OCI-LY1 (cell line): ENCODE measurements around the gene WDPCP.
"Not testable (repeated sequence)": the region's sequence is repeated elsewhere in the genome, so short reads cannot be mapped to it uniquely, and the experiment has no call there.

ENCODE experiments used
- H2AFZ ChIP-seq: fragments of 200-600 bp; sonication (generic), shearing (Covaris generic); 2 replicates; pipeline ENCODE4 v1.6.0; 2014; ENCODE audit warnings: antibody characterized with exemption, mild to moderate bottlenecking, low read length
- H3F3A ChIP-seq: fragments of 200-600 bp; sonication (generic), shearing (Covaris generic); 2 replicates; pipeline ENCODE4 v1.6.0; 2014; ENCODE audit warnings: mild to moderate bottlenecking, antibody characterized with exemption, low read length, moderate library complexity; ENCODE audit not compliant: insufficient read depth
- H3K27ac ChIP-seq: fragments of 200-600 bp; sonication (generic); 2 replicates; pipeline ENCODE4 v1.5.1; 2014; ENCODE audit warnings: low read length, mixed run types, mild to moderate bottlenecking, low read depth; ENCODE audit not compliant: poor library complexity, severe bottlenecking
- H3K27me3 ChIP-seq: fragments of 200-600 bp; sonication (generic); 2 replicates; pipeline ENCODE4 v1.6.0; 2014; ENCODE audit warnings: antibody characterized with exemption, mild to moderate bottlenecking, low read length, moderate library complexity; ENCODE audit not compliant: insufficient read depth
- H3K36me3 ChIP-seq: fragments of 200-600 bp; sonication (generic); 2 replicates; pipeline ENCODE4 v1.6.1; 2014; ENCODE audit warnings: mild to moderate bottlenecking, antibody characterized with exemption, low read length, moderate library complexity, mixed read lengths; ENCODE audit not compliant: insufficient read depth
- H3K4me1 ChIP-seq: fragments of 200-600 bp; sonication (generic); 2 replicates; pipeline ENCODE4 v1.5.1; 2014; ENCODE audit warnings: mild to moderate bottlenecking, low read length, moderate library complexity; ENCODE audit not compliant: insufficient read depth, severe bottlenecking
- H3K4me2 ChIP-seq: fragments of 200-600 bp; sonication (generic), shearing (Covaris generic); 2 replicates; pipeline ENCODE4 v1.6.1; 2014; ENCODE audit warnings: low read length
- H3K4me3 ChIP-seq: fragments of 200-600 bp; sonication (generic); 2 replicates; pipeline ENCODE4 v1.5.1; 2014; ENCODE audit warnings: low read length, low read depth, mild to moderate bottlenecking, mixed read lengths; ENCODE audit not compliant: poor library complexity, severe bottlenecking
- H3K79me2 ChIP-seq: fragments of 200-600 bp; shearing (Covaris generic); 2 replicates; pipeline ENCODE4 v1.6.1; 2016; ENCODE audit warnings: mixed run types, low read length, mixed read lengths; ENCODE audit not compliant: insufficient read depth
- H3K9ac ChIP-seq: fragments of 200-600 bp; sonication (generic), shearing (Covaris generic); 2 replicates; pipeline ENCODE4 v1.6.1; 2014; ENCODE audit warnings: mild to moderate bottlenecking, low read length, mixed read lengths
- H3K9me2 ChIP-seq: fragments of 200-600 bp; sonication (generic), shearing (Covaris generic); 2 replicates; pipeline ENCODE4 v1.6.1; 2014; ENCODE audit warnings: low read depth, mild to moderate bottlenecking, low read length, mixed read lengths
- H3K9me3 ChIP-seq: fragments of 200-600 bp; shearing (Covaris generic); 2 replicates; pipeline ENCODE4 v1.6.1; 2014; ENCODE audit warnings: low read length, mixed read lengths
- H4K20me1 ChIP-seq: fragments of 200-600 bp; sonication (generic), shearing (Covaris generic); 2 replicates; pipeline ENCODE4 v1.6.0; 2016; ENCODE audit warnings: mild to moderate bottlenecking, low read length; ENCODE audit not compliant: insufficient read depth
- CTCF ChIP-seq: fragments of 200-600 bp; sonication (generic), shearing (Covaris generic); IDR thresholded peaks from 2 replicates; pipeline ENCODE4 v1.5.1; 2017; ENCODE audit warnings: mild to moderate bottlenecking, antibody characterized with exemption, low read length, moderate library complexity, mixed read lengths
- EZH2 ChIP-seq: fragments of 200-600 bp; sonication (generic), shearing (Covaris generic); IDR thresholded peaks from 2 replicates; pipeline ENCODE4 v1.8.0; 2017; ENCODE audit warnings: borderline replicate concordance, mixed run types, mild to moderate bottlenecking, antibody characterized with exemption, low read length, moderate library complexity, mixed read lengths

Gene WDPCP

GRCh38 chr2:63372549-63372948, 215.7 kb downstream of the WDPCP start:
- Histone ChIP-seq H3K27me3 (no peaks in the 10 kb centered on the region), H2AFZ (no peak overlapping the region), H3K4me2 (no peak overlapping the region), H3K4me1 (no peaks in the 10 kb centered on the region), H3F3A (no peaks in the 10 kb centered on the region), H3K9me2 (no peaks in the 10 kb centered on the region), H4K20me1 (no peaks in the 10 kb centered on the region), H3K36me3 (no peaks in the 10 kb centered on the region), H3K27ac (no peak overlapping the region), H3K9ac (no peak overlapping the region), H3K79me2 (no peaks in the 10 kb centered on the region), H3K4me3 (no peak overlapping the region), H3K9me3 (no peaks in the 10 kb centered on the region)
- no peak for TF ChIP-seq EZH2
- TF ChIP-seq CTCF, result no peak

GRCh38 chr2:63369146-63369545, 219.1 kb downstream of the WDPCP start:
- Histone ChIP-seq H3K4me1 (no peaks in the 10 kb centered on the region), H3K79me2 (no peaks in the 10 kb centered on the region), H3K9ac (no peak overlapping the region), H4K20me1 (no peaks in the 10 kb centered on the region), H3K9me3 (no peaks in the 10 kb centered on the region), H3K27me3 (no peaks in the 10 kb centered on the region), H2AFZ (no peak overlapping the region), H3K36me3 (no peaks in the 10 kb centered on the region), H3K4me3 (no peak overlapping the region), H3K27ac (no peak overlapping the region), H3F3A (no peaks in the 10 kb centered on the region), H3K4me2 (no peak overlapping the region), H3K9me2 (no peaks in the 10 kb centered on the region)
- TF ChIP-seq CTCF (no peak), EZH2 (no peak)

- no peaks in the 10 kb centered on the region for H4K20me1 ChIP-seq
- H3K9ac ChIP-seq, result no peak overlapping the region
- H3K4me3 ChIP-seq, result no peak overlapping the region
- no peaks in the 10 kb centered on the region for H3F3A ChIP-seq
- no peaks in the 10 kb centered on the region for H3K9me2 ChIP-seq
- H3K27ac ChIP-seq, result no peak overlapping the region
- no peak overlapping the region for H3K4me2 ChIP-seq
- TF ChIP-seq CTCF (no peak), EZH2 (no peak)
- H2AFZ ChIP-seq, result no peak overlapping the region
- H3K79me2 ChIP-seq, result no peaks in the 10 kb centered on the region
- no peaks in the 10 kb centered on the region for H3K27me3 ChIP-seq
- no peaks in the 10 kb centered on the region for H3K4me1 ChIP-seq
- no peaks in the 10 kb centered on the region for H3K36me3 ChIP-seq
- H3K9me3 ChIP-seq, result no peaks in the 10 kb centered on the region
Measured at GRCh38 chr2:63364866-63365265, 223.4 kb downstream of the WDPCP start.

- not testable (repeated sequence) for H3K36me3 ChIP-seq, H3K9ac ChIP-seq, H3K4me1 ChIP-seq, H3K27me3 ChIP-seq, H3K4me3 ChIP-seq, H3F3A ChIP-seq, H4K20me1 ChIP-seq, H3K9me3 ChIP-seq, H3K79me2 ChIP-seq, H3K4me2 ChIP-seq, H3K9me2 ChIP-seq, H2AFZ ChIP-seq, H3K27ac ChIP-seq
Measured at GRCh38 chr2:63357722-63358121, 230.6 kb downstream of the WDPCP start.
